ENCODE data around the gene MKNK1.

GRCh38 chr1:46539972-46540371 is 64.1 kb downstream of the MKNK1 start:
- TF ChIP-seq CTCF (conservative IDR thresholded peaks at IDR 0.05; ENCODE audit: low read length) = no peak
- TF ChIP-seq EZH2phosphoT487 (IDR thresholded peaks at IDR 0.05; ENCODE audit: borderline replicate concordance) = no peak
